Central memory CD8-positive, alpha-beta T cell (primary cell): ENCODE measurements around the gene GLCE.

Source experiments
- ATAC-seq: fragments of 150-1000 bp; cut with Tn5 transposase; replicated peaks from 2 replicates; pipeline ENCODE4 v1.10.0; 2022; ENCODE audit warnings: mild to moderate bottlenecking, moderate FRiP score, moderate number of reproducible peaks; ENCODE audit not compliant: poor library complexity, severe bottlenecking; ENCODE audit errors: extremely low read depth
- DNase-seq, 2 donors: peaks; one replicate each; pipeline ENCODE4 v3.0.0; 2021; ENCODE audit warnings: low spot score in 2 of 2
- H3K27ac Mint-ChIP-seq: one replicate; pipeline ENCODE4 v1.8.0; 2022; ENCODE audit warnings: low read depth, mild to moderate bottlenecking, moderate library complexity, mixed read lengths
- H3K27me3 Mint-ChIP-seq: one replicate; pipeline ENCODE4 v1.8.0; 2022; ENCODE audit warnings: mixed read lengths
- H3K36me3 Mint-ChIP-seq: one replicate; pipeline ENCODE4 v1.8.0; 2022; ENCODE audit warnings: mild to moderate bottlenecking, moderate library complexity, mixed read lengths; ENCODE audit not compliant: insufficient read depth
- H3K4me1 Mint-ChIP-seq: one replicate; pipeline ENCODE4 v1.8.0; 2022; ENCODE audit warnings: mixed read lengths
- H3K4me3 Mint-ChIP-seq: one replicate; pipeline ENCODE4 v1.8.0; 2022; ENCODE audit warnings: mild to moderate bottlenecking, moderate library complexity, mixed read lengths
- H3K9me3 Mint-ChIP-seq: one replicate; pipeline ENCODE4 v1.8.0; 2022; ENCODE audit warnings: mixed read lengths

Gene GLCE

DNA sequence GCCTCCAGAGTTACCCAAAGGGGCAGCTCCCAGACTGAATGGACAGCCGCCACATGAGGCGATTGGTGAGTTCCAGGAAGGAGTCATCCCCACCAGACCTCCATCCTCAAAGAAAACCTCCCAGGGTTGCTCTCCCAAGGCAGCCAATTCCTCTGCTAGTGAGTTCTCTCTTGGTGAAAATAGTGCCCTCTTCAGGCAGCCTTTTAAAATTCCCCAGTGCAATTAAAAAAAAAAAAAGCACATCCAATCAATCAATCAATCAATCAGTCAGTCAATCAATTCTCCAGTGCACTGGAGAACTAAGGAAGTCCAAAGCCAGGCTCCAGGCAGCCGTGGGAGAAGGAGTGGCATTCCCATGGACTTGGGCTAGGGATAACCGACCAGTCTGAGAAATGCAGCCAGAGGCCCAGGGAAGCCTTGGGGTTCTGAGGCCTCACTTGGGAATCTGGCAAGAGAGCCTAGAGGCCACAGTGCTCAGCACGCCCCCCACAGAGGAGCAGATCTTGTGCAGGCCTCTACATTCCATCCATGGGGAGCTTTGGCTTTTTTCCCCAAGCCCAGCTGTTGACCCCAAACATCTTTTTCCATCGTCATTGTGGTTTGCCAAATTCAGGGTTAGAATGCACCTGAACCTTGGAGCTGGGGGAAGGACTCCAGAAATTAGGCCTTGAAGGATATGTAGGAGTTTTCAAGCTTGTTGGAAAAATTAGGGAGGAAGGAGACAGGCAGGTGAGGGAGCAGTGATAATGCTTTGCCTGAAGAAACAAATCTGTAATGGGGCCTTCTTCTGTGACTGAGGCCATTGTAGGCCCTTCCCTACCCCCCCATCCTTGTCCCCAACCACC, 143.1 kb downstream of the GLCE start:
- Mint-ChIP-seq H3K36me3 (peaks cover 2% of the 10 kb centered on the region), H3K27ac (no peak overlapping the region), H3K27me3 (peaks cover 79% of the 10 kb centered on the region), H3K4me1 (peaks cover 16% of the 10 kb centered on the region), H3K9me3 (no peaks in the 10 kb centered on the region), H3K4me3 (no peak overlapping the region)
- no peak for DNase-seq
- no peak for ATAC-seq

DNA sequence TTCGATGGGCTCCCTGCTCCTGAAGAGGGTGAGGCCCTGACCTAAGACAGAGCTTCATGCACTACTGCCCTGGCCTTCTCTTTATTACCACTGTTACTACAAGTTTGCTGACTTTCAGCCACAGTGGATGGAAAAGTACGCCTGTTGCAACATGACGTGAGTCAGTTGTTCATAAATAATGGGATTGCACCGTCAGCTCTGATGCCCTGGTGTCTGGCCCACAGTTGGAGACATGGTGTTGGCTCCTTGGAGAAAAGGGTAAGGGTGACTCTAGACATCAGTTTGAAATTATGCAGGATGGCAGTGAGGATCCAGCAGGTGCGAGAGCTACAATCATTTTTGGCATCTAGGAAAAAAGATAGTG, 143.7 kb downstream of the GLCE start:
- Mint-ChIP-seq H3K9me3 (no peaks in the 10 kb centered on the region), H3K36me3 (peaks cover 2% of the 10 kb centered on the region), H3K27me3 (peaks cover 84% of the 10 kb centered on the region), H3K27ac (no peak overlapping the region), H3K4me3 (no peak overlapping the region), H3K4me1 (peaks cover 16% of the 10 kb centered on the region)
- no peak for ATAC-seq
- no peak for DNase-seq

DNA sequence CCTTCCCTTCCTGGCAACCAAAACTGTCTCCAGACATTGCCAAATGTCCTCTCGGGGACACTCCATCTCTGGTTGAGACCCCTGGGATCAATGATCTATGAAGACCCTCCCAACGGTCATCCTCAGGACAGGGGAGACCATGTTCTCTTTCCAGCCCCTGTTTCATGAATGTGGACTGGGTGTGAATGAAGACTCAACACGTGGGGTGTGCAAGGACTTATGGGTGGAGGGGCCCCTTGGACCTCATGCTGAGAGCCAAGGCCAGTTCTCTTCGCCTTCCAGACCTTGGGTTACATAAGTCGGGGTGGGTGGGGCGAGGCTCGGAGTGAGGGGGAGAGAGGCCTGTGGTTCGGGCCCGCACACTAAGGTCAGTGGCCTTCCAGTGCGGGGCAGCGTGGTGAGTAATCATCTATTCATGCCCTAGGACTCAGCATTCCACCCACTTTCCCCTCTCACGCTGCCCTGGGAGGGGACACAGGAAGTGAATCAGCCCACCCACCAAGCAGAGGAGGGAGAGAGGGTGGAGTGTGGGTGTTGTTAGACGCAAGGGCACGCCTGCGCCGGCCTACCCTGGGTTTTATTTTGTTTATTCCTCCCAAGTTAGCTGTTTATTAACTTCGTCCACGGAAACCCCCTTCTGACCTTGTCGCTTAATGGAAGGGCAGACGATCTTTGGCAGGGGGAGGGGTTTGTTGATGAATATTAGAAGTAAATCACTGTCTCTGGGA, 144.9 kb downstream of the GLCE start:
- DNase-seq, result no peak
- no peak overlapping the region for H3K4me3 Mint-ChIP-seq
- no peak for ATAC-seq
- peaks cover 2% of the 10 kb centered on the region for H3K36me3 Mint-ChIP-seq
- H3K9me3 Mint-ChIP-seq, result no peaks in the 10 kb centered on the region
- H3K4me1 Mint-ChIP-seq, result peaks cover 7% of the 10 kb centered on the region
- peaks cover 76% of the 10 kb centered on the region for H3K27me3 Mint-ChIP-seq
- no peak overlapping the region for H3K27ac Mint-ChIP-seq

DNA sequence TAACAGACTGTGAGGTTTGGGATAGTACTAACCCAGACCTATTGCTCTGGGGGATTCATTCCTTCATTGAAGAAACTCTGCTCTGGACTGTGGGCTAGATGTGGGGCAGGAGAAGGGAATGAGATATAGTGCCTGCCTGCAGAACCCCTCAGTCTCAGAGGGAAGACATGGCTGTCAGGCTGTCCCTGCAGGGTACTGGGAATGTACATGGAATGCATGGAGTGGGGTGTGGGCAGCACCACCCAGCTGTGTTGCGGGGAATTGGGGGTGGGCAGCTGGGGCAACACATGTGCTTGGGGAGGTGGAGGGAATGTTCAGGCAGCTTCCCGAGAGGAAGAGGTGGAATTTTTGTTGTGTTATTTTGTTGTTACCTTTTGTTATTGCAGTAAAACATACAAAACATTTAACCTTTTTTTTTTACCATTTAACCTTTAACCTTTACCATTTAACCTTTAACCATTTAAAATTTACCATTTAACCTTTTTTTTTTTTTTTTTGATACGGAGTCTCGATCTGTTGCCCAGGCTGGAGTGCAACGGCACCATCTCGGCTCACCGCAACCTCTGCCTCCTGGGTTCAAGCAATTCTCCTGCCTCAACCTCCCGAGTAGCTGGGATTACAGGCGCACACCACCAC, 145.6 kb downstream of the GLCE start:
- Mint-ChIP-seq H3K36me3 (peaks cover 2% of the 10 kb centered on the region), H3K4me1 (peaks cover under 1% of the 10 kb centered on the region), H3K9me3 (no peaks in the 10 kb centered on the region), H3K27me3 (peaks cover 70% of the 10 kb centered on the region), H3K4me3 (no peak overlapping the region), H3K27ac (no peak overlapping the region)
- ATAC-seq, result no peak
- DNase-seq, result no peak

DNA sequence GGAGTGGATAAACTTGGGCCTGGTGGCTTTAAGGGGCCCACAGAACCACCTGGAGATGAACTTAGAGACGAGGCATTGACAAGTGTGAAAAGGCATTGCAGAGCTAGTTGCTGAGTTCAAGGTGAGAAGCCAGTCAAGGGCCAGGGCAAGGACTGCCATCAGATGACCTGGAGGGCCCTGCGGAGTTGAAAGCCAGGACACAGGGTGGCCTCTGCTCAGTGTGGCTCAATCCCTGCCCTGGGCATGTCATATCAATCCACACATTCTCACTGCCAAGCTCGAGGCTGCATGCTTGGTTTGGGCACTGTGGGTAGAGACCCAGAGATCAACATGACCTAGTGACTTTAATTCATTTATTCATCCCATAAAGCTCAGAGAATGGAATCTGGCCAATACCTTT, 147.5 kb downstream of the GLCE start:
- Mint-ChIP-seq H3K27me3 (peaks cover 59% of the 10 kb centered on the region), H3K4me3 (no peak overlapping the region), H3K27ac (no peak overlapping the region), H3K4me1 (no peaks in the 10 kb centered on the region), H3K9me3 (no peaks in the 10 kb centered on the region), H3K36me3 (peaks cover 2% of the 10 kb centered on the region)
- ATAC-seq, result no peak
- no peak for DNase-seq

DNA sequence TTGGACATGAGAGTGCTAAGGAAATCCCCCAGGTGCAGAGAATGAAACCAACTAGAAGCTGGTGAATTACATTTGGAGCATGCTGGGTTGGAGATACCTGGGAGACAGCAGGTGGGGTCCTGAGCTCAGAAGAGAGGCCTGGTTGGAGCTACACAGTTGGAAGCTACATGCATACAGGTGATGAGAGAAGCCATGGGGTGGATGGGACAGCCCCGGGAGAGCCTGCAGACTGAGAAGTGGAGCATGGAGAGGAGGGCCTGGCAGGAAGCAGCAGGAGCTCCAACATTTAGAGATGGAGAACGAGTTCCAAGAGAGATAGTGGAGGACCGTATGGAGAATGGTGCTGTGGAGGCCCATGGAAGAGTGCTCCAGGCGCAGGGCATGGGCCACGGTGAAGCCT, 148.5 kb downstream of the GLCE start:
- H3K4me1 Mint-ChIP-seq, result no peaks in the 10 kb centered on the region
- ATAC-seq (no peak), DNase-seq (no peak)
- no peak overlapping the region for H3K4me3 Mint-ChIP-seq
- no peak overlapping the region for H3K27ac Mint-ChIP-seq
- H3K27me3 Mint-ChIP-seq, result peaks cover 50% of the 10 kb centered on the region
- H3K36me3 Mint-ChIP-seq, result no peaks in the 10 kb centered on the region
- H3K9me3 Mint-ChIP-seq, result no peaks in the 10 kb centered on the region

DNA sequence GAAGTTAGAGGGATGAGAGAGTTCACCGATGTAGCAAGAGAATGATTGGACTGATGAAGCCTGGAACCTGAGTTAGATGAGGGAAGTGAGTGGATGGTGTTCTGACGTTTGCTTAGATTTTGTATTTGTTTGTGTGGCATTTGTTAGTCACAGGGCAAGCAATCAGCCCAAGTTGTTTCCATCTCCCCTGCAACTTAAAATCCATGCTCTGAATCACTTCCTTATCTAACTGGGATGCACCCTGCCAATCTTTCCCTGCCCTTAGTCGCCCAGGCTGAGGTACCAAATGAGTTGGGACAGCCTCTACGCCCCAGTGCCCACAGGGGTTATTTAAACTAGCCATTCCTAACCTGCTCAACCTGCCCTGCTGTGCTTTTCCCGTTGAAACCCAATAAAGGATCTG, 150.9 kb downstream of the GLCE start:
- ATAC-seq (no peak), DNase-seq (no peak)
- Mint-ChIP-seq H3K27me3 (peaks cover 61% of the 10 kb centered on the region), H3K9me3 (no peaks in the 10 kb centered on the region), H3K27ac (no peak overlapping the region), H3K4me3 (no peak overlapping the region), H3K36me3 (no peaks in the 10 kb centered on the region), H3K4me1 (no peaks in the 10 kb centered on the region)

DNA sequence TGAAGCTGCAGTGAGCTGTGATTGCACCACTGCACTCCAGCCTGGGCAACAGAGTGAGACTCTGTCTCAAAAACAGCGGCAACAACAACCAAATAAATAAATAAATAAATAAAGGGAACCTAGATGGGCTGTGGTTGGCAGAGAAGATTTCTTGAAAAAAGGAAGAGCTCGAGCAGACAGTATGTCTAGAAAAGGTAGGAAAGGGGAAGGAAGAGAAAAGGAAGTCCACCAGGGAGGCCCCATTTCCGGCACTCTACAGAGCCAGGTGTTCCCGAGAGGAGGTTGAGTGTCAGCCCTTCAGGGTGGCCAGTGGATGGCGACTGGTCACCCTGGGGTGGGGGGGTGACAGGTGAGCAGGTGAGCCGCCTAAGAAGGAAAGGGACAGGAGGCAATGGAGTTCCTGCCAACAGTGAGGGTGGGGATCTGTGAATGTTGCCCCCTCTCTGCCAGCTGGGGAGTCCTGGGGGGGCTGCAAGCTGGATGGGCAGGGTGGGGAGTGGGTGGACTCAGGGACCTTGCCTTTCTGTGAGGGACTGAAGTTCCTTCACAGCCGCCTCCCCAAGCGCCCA, 153.1 kb downstream of the GLCE start:
- Mint-ChIP-seq H3K9me3 (no peaks in the 10 kb centered on the region), H3K4me3 (no peak overlapping the region), H3K27me3 (peaks cover 62% of the 10 kb centered on the region), H3K4me1 (no peaks in the 10 kb centered on the region), H3K27ac (no peak overlapping the region), H3K36me3 (no peaks in the 10 kb centered on the region)
- DNase-seq (no peak), ATAC-seq (no peak)

DNA sequence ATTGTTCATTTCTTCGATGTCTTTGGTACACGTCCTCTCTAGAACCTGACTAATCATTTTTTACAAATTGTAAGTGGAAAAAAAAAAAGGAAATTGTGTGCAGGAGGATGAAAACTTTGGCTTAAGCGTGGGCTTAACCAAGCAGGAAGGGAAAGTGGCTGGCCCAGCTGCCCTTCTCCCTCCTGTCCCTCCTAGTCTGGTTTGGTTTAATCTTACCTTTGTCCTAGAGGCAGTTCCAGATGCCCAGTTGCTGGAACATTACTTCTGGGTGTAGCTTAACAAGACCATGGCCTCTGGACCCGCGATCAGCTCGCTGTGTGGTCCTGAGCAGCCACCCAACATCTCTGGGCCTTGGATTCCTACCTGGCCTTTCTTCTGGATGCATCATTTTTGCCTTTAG, 153.7 kb downstream of the GLCE start:
- no peak overlapping the region for H3K27ac Mint-ChIP-seq
- no peaks in the 10 kb centered on the region for H3K9me3 Mint-ChIP-seq
- DNase-seq (no peak), ATAC-seq (no peak)
- no peak overlapping the region for H3K4me3 Mint-ChIP-seq
- peaks cover 2% of the 10 kb centered on the region for H3K36me3 Mint-ChIP-seq
- H3K27me3 Mint-ChIP-seq, result peaks cover 60% of the 10 kb centered on the region
- H3K4me1 Mint-ChIP-seq, result no peaks in the 10 kb centered on the region

DNA sequence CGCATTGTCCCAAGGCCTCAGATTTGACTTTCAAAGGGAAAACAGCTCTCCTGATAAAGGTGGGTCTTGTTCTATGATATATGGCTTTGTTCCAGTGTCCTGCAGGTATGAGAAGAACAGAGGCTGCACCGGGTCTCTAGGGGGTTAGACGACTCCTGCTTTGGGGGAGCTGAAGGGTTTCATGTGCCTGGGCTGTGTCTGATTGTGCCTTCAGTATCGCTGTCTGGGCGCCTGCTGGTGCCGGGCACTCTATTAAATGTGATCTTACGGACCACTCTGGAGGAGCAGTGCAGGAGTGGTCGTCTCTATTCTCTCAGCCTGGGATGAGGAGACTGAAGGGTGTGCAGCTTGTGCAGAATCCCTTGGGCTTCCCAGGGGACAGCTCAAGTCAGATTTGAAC, 154.3 kb downstream of the GLCE start:
- peaks cover 55% of the 10 kb centered on the region for H3K27me3 Mint-ChIP-seq
- H3K36me3 Mint-ChIP-seq, result peaks cover 2% of the 10 kb centered on the region
- no peaks in the 10 kb centered on the region for H3K4me1 Mint-ChIP-seq
- no peak overlapping the region for H3K27ac Mint-ChIP-seq
- ATAC-seq, result no peak
- H3K4me3 Mint-ChIP-seq, result no peak overlapping the region
- H3K9me3 Mint-ChIP-seq, result no peaks in the 10 kb centered on the region
- DNase-seq, result no peak

DNA sequence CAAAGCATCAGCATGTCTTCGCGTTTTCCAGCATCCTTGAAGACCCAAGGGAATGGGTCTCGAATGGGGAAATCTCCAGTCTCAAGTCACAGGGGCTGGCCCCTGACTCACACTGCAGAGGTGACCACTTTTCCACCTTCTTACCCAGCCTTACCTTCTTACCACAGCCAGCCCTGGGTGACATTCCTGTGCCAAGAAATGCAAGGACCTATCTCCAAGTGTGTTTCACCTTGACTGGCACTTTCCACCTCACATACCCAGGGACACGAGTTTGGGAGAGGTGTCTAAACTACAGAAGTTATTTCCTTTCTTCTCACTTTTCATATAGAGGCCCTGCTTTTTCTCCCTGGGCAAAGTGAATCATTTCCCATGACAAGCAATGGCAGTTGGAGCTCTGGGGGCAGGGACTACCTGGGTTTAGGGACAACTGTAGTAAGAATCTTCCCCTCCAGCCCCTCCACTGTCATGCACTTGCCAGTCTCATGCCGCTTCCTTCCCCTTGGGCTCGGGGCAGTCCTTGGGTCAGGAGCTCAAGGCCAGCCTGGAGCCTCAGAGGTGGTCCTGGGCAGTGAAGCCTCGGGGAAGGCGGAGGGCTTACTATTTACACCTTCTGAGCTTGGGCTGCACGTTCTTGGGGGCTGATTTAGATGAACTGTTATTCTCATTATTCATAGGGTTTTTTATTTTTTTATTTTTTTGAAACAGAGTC, 155.1 kb downstream of the GLCE start:
- Mint-ChIP-seq H3K27me3 (peaks cover 55% of the 10 kb centered on the region), H3K27ac (no peak overlapping the region), H3K4me1 (no peaks in the 10 kb centered on the region), H3K4me3 (no peak overlapping the region), H3K36me3 (peaks cover 2% of the 10 kb centered on the region), H3K9me3 (no peaks in the 10 kb centered on the region)
- no peak for ATAC-seq
- no peak for DNase-seq

DNA sequence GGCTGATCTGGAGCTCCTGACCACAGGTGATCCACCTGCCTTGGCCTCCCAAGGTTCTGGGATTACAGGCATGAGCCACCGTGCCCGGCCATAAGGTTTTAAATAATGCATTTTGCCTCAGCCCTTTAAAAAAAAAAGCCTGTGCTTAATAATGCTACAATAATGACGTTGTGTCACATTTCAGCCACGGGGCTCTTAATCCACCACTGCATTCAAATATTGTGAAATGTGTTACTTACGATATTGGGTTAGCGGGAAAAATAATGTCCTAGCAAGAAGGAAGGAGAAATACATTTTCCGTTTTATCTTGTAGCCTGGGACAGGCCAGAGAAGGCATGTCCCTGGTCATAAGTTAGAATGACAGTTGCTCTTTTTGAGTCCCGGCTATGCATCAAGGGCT, 155.9 kb downstream of the GLCE start:
- Mint-ChIP-seq H3K27ac (no peak overlapping the region), H3K4me3 (no peak overlapping the region), H3K9me3 (no peaks in the 10 kb centered on the region), H3K27me3 (peaks cover 57% of the 10 kb centered on the region), H3K4me1 (no peaks in the 10 kb centered on the region), H3K36me3 (peaks cover 2% of the 10 kb centered on the region)
- ATAC-seq (no peak), DNase-seq (no peak)
